SU-DHL-6 (cell line): ENCODE measurements around the gene WT1.

Experiments
- H2AFZ ChIP-seq: fragments of 200-600 bp; sonication (generic); 2 replicates; pipeline ENCODE4 v1.6.1; 2014; ENCODE audit warnings: low read depth, mild to moderate bottlenecking, moderate library complexity, mixed read lengths, antibody characterized with exemption, low read length; ENCODE audit not compliant: severe bottlenecking
- H3F3A ChIP-seq: fragments of 200-600 bp; shearing (Covaris generic); 2 replicates; pipeline ENCODE4 v1.6.0; 2016; ENCODE audit warnings: antibody characterized with exemption, mild to moderate bottlenecking; ENCODE audit not compliant: insufficient read depth
- H3K27ac ChIP-seq: fragments of 200-600 bp; sonication (generic); 2 replicates; pipeline ENCODE4 v1.5.1; 2016; ENCODE audit warnings: low read depth, mild to moderate bottlenecking, low read length, moderate library complexity, mixed read lengths
- H3K27me3 ChIP-seq: fragments of 200-600 bp; sonication (generic), shearing (Covaris generic); 2 replicates; pipeline ENCODE4 v1.6.0; 2014; ENCODE audit warnings: mild to moderate bottlenecking, low read length
- H3K36me3 ChIP-seq: fragments of 200-600 bp; sonication (generic); 2 replicates; pipeline ENCODE4 v1.6.1; 2014; ENCODE audit warnings: mild to moderate bottlenecking, low read length, mixed read lengths
- H3K4me2 ChIP-seq: fragments of 300-600, 200-600 bp; shearing (Covaris generic), sonication (generic); 2 replicates; pipeline ENCODE4 v1.6.0; 2014; ENCODE audit warnings: low read length, low read depth, mild to moderate bottlenecking; ENCODE audit not compliant: poor library complexity, severe bottlenecking
- H3K4me3 ChIP-seq: fragments of 200-600 bp; sonication (generic); 2 replicates; pipeline ENCODE4 v1.5.1; 2014; ENCODE audit warnings: antibody characterized with exemption, low read length, mild to moderate bottlenecking, mixed read lengths; ENCODE audit not compliant: insufficient read depth, poor library complexity, severe bottlenecking
- H3K79me2 ChIP-seq: fragments of 200-600 bp; sonication (generic); 2 replicates; pipeline ENCODE4 v1.6.1; 2014; ENCODE audit warnings: mild to moderate bottlenecking, low read length, moderate library complexity; ENCODE audit not compliant: insufficient read depth
- H3K9ac ChIP-seq: fragments of 200-600 bp; sonication (generic); 2 replicates; pipeline ENCODE4 v1.7.0; 2014; ENCODE audit warnings: mild to moderate bottlenecking, low read length
- H3K9me2 ChIP-seq: fragments of 200-600 bp; sonication (generic); replicated peaks from 2 replicates; pipeline ENCODE4 v1.6.1; 2014; ENCODE audit warnings: low read length; ENCODE audit not compliant: insufficient read depth
- H3K9me3 ChIP-seq: fragments of 200-600 bp; sonication (generic); 2 replicates; pipeline ENCODE4 v1.6.1; 2014; ENCODE audit warnings: low read length, mixed read lengths; ENCODE audit not compliant: insufficient read depth
- H4K20me1 ChIP-seq: fragments of 200-600 bp; sonication (generic); 2 replicates; pipeline ENCODE4 v1.6.1; 2014; ENCODE audit warnings: low read depth, mild to moderate bottlenecking, antibody characterized with exemption, low read length, moderate library complexity, mixed read lengths
- CTCF ChIP-seq: fragments of 200-600 bp; sonication (generic); IDR thresholded peaks from one replicate; pipeline ENCODE4 v1.5.1; 2017; ENCODE audit warnings: antibody characterized with exemption, mild to moderate bottlenecking, low read length, moderate library complexity; ENCODE audit not compliant: insufficient read depth, poor library complexity, severe bottlenecking
- EZH2phosphoT487 ChIP-seq: fragments of 200-600 bp; sonication (generic), shearing (Covaris generic); conservative IDR thresholded peaks from 2 replicates; pipeline ENCODE4 v1.6.1; 2018; ENCODE audit warnings: mild to moderate bottlenecking, antibody characterized with exemption, low read length, moderate library complexity, mixed read lengths

Gene WT1

GRCh38 chr11:32391479-32391878, 43.9 kb downstream of the WT1 start:
- Histone ChIP-seq H3K27ac (no peak overlapping the region), H3K9me3 (no peaks in the 10 kb centered on the region), H3K36me3 (no peaks in the 10 kb centered on the region), H4K20me1 (no peaks in the 10 kb centered on the region), H3K9ac (no peak overlapping the region), H3K79me2 (no peaks in the 10 kb centered on the region), H3K9me2 (no peaks in the 10 kb centered on the region), H3K4me2 (no peak overlapping the region), H3F3A (no peaks in the 10 kb centered on the region), H3K4me3 (no peak overlapping the region), H2AFZ (no peak overlapping the region), H3K27me3 (no peaks in the 10 kb centered on the region)
- no peak for TF ChIP-seq CTCF
- TF ChIP-seq EZH2phosphoT487, result no peak

- Histone ChIP-seq H3K27ac (no peak overlapping the region), H3K36me3 (no peaks in the 10 kb centered on the region), H3K9ac (no peak overlapping the region), H2AFZ (no peak overlapping the region), H3K27me3 (no peaks in the 10 kb centered on the region), H3K4me3 (no peak overlapping the region), H3K9me3 (no peaks in the 10 kb centered on the region), H3K9me2 (no peaks in the 10 kb centered on the region), H4K20me1 (no peaks in the 10 kb centered on the region), H3F3A (no peaks in the 10 kb centered on the region), H3K79me2 (no peaks in the 10 kb centered on the region), H3K4me2 (no peak overlapping the region)
- TF ChIP-seq CTCF (no peak), EZH2phosphoT487 (no peak)
Measured at GRCh38 chr11:32390712-32391111, 44.6 kb downstream of the WT1 start.

GRCh38 chr11:32388871-32389770, 46.2 kb downstream of the WT1 start:
- no peaks in the 10 kb centered on the region for H3K36me3 ChIP-seq
- no peak overlapping the region for H3K4me2 ChIP-seq
- H3K4me3 ChIP-seq, result no peak overlapping the region
- H3K79me2 ChIP-seq, result no peaks in the 10 kb centered on the region
- H4K20me1 ChIP-seq, result no peaks in the 10 kb centered on the region
- no peak for TF ChIP-seq EZH2phosphoT487
- no peak for TF ChIP-seq CTCF
- H3K9me3 ChIP-seq, result no peaks in the 10 kb centered on the region
- H3K9me2 ChIP-seq, result no peaks in the 10 kb centered on the region
- H2AFZ ChIP-seq, result no peak overlapping the region
- no peaks in the 10 kb centered on the region for H3K27me3 ChIP-seq
- H3K9ac ChIP-seq, result no peak overlapping the region
- no peaks in the 10 kb centered on the region for H3F3A ChIP-seq
- no peak overlapping the region for H3K27ac ChIP-seq
